ENCODE results near the gene MAPK13. TPM values are rescaled to one million over a fixed set of nuclear protein-coding genes. Genes with fewer than 3 reads are reported as not detected.

Gene MAPK13
- total RNA-seq, 1 donor from 2014 or later, result 71.7 TPM

- H3K9me3 ChIP-seq, result no peaks in the 10 kb centered on the region
- no peak for ATAC-seq
- H3K36me3 ChIP-seq, result no peaks in the 10 kb centered on the region
- intact Hi-C loops (cut with DNase I), result no loop called here
- TF ChIP-seq CTCF (IDR thresholded peaks at IDR 0.05), result no peak
- H3K27me3 ChIP-seq (ENCODE audit: low read depth), result no peaks in the 10 kb centered on the region
- no peak for DNase-seq
- no peak overlapping the region for H3K27ac ChIP-seq
- peaks cover 57% of the 10 kb centered on the region for H3K4me1 ChIP-seq
- H3K4me3 ChIP-seq, result no peak overlapping the region
Measured at GRCh38 chr6:36125575-36125974, 4.7 kb upstream of the MAPK13 start.

- Histone ChIP-seq H3K27me3 (ENCODE audit: low read depth) (no peaks in the 10 kb centered on the region), H3K36me3 (no peaks in the 10 kb centered on the region), H3K27ac (no peak overlapping the region), H3K4me3 (no peak overlapping the region), H3K4me1 (peaks cover 57% of the 10 kb centered on the region), H3K9me3 (no peaks in the 10 kb centered on the region)
- no peak for TF ChIP-seq CTCF (IDR thresholded peaks at IDR 0.05)
- ATAC-seq, result no peak
- DNase-seq, result no peak
- intact Hi-C loops (cut with DNase I), result no loop called here
Measured at GRCh38 chr6:36126121-36126520, 4.2 kb upstream of the MAPK13 start.

- no peak for DNase-seq
- Histone ChIP-seq H3K4me3 (no peak overlapping the region), H3K36me3 (no peaks in the 10 kb centered on the region), H3K4me1 (peaks cover 57% of the 10 kb centered on the region), H3K9me3 (no peaks in the 10 kb centered on the region), H3K27me3 (ENCODE audit: low read depth) (no peaks in the 10 kb centered on the region), H3K27ac (peak overlapping the region; percentile 25)
- no peak for ATAC-seq
- no peak for TF ChIP-seq CTCF (IDR thresholded peaks at IDR 0.05)
- intact Hi-C loops (cut with DNase I), result no loop called here
Measured at GRCh38 chr6:36126553-36127458, 3.5 kb upstream of the MAPK13 start.

GRCh38 chr6:36127462-36128016, 2.8 kb upstream of the MAPK13 start:
- no peak for TF ChIP-seq CTCF (IDR thresholded peaks at IDR 0.05)
- H3K9me3 ChIP-seq, result no peaks in the 10 kb centered on the region
- peak; percentile 86 for DNase-seq
- intact Hi-C loops (cut with DNase I), result no loop called here
- no peak overlapping the region for H3K4me3 ChIP-seq
- ATAC-seq, result peak; percentile 52 to 60
- H3K36me3 ChIP-seq, result no peaks in the 10 kb centered on the region
- H3K27me3 ChIP-seq (ENCODE audit: low read depth), result no peaks in the 10 kb centered on the region
- H3K4me1 ChIP-seq, result peaks cover 64% of the 10 kb centered on the region
- peak overlapping the region; percentile 25 for H3K27ac ChIP-seq

- H3K36me3 ChIP-seq, result no peaks in the 10 kb centered on the region
- no peak overlapping the region for H3K4me3 ChIP-seq
- DNase-seq, result no peak
- intact Hi-C loops (cut with DNase I), result no loop called here
- no peaks in the 10 kb centered on the region for H3K9me3 ChIP-seq
- ATAC-seq, result peak in 1 of 2 donors; percentile 0
- no peaks in the 10 kb centered on the region for H3K27me3 ChIP-seq (ENCODE audit: low read depth)
- peaks cover 68% of the 10 kb centered on the region for H3K4me1 ChIP-seq
- no peak overlapping the region for H3K27ac ChIP-seq
- TF ChIP-seq CTCF (IDR thresholded peaks at IDR 0.05), result no peak
Measured at GRCh38 chr6:36128073-36128472, 2.2 kb upstream of the MAPK13 start.

All from lower lobe of right lung (tissue), 2 donors.